GM18873 (cell line): Measurements from ENCODE around the gene EPC2.
"Not testable (repeated sequence)": the region's sequence is repeated elsewhere in the genome, so short reads cannot be mapped to it uniquely, and the experiment has no call there.

ENCODE experiments used
- ATAC-seq: cut with Tn5 transposase; IDR thresholded peaks from one replicate; pipeline ENCODE4 v1.9.1; 2021; ENCODE audit warnings: mild to moderate bottlenecking, moderate library complexity, moderate number of reproducible peaks; ENCODE audit not compliant: unreplicated experiment, low FRiP score

EPC2 gene

DNA sequence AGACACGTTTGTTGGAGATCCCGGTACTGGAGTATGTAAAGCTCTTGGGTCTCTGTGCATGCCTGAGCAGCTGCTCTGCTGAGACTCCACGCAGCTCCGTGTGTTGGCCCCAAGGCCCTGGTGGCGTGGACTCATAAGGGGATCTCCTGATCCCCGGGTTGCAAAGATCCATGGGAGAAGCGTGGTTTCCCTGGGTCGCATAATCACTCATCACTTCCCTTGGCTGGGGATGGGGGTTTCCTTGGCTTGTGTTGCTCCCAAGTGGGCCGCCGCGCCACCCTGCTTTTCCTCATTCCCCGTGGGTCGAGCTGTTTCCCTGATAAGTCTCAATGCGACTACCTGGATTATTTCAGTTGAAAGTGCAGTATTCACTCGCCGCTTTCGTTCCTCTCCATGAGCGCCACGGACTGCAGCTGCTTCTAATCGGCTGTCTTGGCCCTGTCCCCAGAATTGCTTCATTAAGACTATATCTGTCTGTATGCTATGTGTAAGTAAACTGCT is 76.0 kb downstream of the EPC2 start:
- no peak for ATAC-seq

DNA sequence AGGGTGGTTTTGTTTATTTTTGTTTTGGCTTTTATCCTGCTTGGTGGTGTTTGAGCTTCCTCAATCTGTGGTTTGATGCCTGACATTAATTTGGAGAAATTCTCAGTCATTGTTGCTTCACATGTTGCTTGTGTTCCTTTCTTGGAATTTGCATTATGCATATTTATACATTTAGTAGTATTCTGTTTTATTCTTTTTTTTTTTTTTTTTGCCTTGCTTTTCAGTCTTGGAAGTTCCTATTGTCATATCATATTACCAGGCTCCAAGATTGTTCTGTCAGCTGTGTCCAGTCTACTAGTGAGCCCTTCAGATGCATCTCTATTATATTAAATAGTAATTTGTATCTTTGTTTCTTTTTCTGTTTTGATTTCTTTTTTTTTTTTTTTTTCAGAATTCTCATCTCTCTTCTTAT is 77.0 kb downstream of the EPC2 start:
- no peak for ATAC-seq

DNA sequence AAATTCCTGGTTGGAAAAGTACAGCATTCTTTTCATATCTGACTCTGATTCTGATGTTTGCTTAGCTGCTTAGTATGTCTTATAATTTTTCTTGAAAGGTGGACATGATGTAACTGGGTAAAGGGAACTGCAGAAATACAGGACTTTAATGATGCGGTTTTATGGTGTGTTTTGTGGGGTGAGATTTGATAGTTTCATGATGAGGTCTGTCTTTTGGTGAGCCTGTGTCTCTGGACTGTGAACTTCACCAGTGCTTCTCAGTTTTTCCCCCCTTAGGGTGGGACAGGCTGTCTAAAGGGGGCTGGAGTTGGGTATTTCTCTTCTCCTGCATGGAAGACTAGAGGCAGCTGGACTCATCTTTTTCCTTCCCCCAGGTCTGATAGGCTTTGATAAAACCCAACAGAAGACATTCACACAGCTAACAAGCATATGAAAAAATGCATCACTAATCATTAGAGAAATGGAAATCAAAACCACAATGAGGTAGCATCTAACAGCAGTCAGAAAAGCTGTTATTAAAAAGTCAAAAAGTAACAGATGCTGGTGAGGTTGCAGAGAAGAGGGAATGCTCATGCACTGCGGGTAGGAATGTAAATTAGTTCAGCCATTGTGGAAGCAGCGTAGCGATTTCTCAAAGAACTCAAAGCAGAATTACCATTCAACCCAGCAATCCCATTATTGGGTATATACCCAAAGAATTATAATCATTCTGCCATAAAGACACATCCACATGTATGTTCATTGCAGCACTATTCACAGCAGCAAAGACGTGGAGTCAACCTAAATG is 77.6 kb downstream of the EPC2 start:
- no peak for ATAC-seq

DNA sequence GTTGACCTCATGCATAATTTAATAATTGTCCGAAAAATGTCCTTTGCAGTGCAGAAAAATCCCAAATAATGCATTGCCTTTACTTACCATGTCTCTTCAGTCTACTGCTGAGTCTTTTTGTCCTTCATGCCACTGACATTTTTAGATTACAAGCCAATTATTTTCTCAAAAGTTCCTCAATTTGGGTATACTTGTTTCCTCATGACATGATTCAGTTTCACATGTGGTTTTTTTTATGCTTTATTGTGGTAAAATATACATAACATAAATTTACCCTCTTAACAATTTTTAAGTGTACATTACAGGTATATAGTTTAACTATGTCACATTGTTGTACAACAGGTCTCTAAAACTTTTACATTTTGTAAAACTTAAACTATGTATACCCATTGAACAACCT is 81.0 kb downstream of the EPC2 start:
- no peak for ATAC-seq

DNA sequence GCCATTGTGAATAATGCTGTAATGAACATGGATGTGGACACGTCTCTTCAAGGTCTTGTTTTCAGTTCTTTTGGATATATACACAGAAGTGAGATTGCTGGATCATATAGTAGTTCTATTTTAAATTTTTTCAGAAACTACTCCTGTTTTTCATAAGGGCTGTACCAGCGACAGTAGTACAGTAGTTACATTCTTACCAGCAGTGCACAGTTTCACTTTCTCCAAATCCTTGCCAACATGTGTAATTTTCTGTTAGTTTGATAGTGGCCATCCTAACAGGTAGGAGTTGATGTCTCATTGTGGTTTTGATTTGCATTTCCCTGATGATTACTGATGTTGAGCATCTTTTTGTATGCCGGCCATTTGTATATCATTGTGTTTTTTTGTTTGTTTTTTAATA is 81.7 kb downstream of the EPC2 start:
- ATAC-seq: no peak

DNA sequence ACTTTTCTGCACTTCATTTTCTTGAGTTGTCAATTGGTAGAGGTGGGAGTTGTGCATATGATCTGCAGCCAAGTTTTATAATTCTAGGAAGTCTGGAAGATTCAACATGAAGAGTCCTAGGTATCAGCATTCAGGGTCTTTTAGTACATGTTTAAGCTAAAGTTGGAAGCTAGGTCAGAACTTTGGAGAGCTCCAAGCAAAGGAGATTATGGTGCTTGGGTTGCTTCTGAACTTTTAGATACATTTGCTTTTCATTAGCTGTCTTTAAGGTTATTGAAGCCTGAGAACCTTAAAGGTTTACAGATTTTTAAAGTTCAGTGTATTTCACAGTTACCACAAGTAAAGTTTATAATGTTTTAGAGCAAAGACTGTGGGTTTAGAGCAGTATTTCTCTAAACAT is 85.5 kb downstream of the EPC2 start:
- no peak for ATAC-seq

DNA sequence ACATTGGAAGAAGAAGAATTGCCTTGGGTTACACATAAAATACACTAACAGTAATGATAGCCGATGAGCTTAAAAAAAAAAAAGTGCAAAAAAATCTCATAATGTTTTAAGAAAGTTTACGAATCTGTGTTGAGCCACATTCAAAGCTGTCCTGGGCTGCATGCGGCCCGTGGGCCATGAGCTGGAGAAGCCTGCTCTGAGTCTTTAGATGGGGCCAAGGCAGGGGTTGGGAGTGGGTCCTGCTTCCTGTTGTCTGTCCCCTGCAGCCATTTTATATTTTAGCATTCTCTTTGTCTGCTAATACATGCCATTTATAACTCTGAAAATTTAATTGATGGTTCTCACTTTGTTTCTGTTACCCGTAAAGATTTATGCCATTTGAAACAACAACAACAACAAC is 93.2 kb downstream of the EPC2 start:
- ATAC-seq: no peak

DNA sequence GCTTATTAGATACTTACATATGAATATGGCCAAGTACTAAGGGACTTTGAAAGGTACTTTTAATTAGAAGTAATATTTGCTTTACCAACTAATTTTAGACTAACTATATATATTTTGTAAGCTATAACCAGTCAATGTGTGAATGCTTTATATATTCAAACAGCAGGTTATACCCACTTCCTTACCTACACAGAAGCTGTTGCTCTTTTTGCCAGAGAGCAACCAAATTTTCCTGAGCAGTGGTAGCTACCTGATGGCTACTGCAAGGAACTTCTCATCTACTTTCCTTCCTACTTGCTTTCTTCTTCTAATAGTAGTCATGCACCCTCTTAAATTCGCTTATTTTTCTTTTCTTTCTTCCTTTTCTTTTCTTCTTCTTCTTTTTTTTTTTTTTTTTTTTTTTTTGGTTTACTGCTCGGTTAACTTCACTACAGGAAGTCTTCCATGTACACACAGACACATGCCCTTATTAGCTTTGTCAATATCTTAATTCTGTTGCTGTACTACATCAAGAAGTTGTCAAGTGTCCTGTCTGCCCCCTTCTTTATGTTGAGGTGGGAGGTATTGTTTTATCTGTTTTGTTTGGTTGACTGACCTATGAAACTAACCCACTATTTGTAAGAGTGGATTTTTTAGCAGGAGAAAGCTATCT is 95.0 kb downstream of the EPC2 start:
- no peak for ATAC-seq

DNA sequence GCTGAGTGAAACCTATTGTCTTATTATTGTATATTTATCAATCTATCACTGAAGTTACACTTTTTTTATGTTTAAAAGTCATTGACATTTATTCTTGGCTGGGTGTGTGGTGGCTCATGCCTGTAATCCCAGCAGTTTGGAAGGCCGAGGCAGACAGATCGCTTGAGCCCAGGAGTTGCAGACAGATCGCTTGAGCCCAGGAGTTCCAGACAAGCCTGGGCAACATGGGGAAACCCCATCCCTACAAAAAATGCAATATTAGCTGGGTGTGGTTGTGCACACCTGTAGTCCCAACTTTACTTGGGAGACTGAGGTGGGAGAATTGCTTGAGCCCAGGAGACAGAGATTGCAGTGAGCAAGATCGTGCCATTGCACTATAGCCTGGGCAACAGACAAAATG is 97.8 kb downstream of the EPC2 start:
- ATAC-seq: no peak

DNA sequence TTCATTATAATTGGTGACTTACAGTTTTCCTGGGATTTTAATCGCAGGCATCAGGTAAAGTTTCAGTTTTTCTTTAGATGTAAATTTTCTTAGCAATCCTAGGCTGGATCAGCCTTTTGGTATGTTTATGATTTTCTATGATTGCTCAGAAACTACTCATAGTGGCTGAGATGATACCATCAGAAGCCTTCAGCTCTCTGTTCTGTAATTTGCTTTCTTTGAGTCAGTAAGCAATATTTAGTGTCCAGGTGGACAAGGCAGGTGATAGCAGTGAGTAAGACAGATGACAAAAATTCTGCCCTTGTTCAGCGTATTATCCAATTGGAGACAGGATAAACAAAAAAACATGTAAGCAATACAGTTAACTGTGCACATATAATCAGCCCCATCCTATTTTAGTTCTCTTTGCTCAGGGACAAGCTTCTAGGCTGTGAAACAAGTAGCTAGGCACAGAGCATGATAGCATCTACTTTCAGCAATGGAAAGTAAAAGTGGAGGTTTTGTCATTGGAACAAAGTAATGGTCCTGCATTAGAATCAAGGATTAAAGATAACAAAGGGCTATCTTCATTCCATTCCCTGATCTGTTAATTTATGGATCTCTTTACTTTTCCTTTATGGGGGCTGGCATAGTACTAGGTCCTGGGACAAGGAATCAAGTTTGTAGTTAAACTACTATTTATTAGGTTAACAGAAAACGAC is 100.8 kb downstream of the EPC2 start:
- no peak for ATAC-seq

DNA sequence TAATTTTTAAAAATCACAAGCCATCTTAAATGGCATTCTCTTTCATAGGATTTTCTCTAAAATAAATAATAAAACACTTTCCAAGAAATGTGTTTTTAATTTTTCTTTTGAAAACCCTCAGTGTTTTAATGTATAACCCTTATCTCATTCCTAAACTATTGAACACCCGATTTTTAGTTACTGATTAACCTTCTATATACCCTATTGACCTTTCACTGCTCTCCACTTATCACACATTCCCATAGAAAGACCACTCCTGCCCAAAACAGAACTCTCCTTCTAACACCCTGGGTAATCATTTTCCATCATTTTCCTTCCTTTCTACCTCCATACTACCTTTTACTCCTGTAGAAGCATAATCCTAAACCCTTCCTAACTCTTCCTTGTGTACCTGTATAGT is 102.4 kb downstream of the EPC2 start:
- no peak for ATAC-seq

DNA sequence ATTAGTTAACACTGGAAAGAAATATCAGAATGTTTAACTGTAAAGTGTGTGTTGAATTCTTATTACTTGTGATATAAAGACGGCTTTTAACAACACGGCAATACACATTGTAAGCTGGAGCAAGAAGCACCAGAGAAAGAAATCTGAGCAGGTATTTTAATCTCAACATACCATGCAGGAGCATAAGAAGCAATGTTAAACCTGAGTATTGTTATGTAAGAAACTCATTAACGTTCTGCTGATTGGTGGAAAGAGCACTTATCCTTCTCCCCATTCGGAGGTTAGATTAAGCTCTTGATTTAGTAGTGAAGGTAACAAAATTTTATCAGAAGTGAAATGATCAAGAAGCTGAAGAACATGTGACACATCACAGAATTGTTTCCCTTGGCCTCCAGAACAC is 107.4 kb downstream of the EPC2 start:
- ATAC-seq: no peak

DNA sequence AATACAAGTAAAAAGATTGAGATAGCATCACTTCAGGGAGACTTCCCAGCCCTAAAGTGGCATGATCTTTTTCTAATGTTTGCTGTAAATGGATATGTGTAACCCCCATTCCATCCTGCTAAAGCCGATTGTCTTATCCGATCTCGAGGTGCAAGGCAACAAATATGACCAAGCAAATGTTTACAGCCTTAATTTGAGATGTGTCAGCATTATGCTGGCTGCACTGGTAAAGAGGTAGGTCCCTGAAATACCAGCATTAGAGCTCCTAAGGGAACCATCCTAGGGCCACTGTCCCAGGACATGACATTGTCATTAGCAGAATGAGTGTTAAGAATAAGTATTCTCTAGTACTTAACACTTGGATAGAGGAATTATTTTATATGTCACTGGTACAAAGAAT is 108.4 kb downstream of the EPC2 start:
- no peak for ATAC-seq

DNA sequence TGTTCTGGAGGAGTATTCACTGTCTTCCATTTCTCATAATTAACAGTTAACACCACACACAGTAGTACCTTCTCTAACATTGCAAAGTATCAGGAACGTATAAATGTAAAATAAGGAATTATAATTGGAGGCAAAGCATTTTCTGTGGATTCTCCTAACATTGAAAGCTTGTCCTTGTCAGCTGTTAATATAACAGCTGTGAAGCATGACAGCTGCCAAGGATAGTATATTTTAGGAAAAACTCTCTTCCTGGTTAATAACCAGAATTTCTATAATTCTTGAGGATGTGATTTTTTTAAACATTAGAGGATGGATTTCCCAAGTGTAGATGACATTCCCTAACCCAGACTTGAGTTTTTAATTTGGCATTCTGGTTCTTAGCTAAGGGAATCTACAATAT is 110.3 kb downstream of the EPC2 start:
- no peak for ATAC-seq

DNA sequence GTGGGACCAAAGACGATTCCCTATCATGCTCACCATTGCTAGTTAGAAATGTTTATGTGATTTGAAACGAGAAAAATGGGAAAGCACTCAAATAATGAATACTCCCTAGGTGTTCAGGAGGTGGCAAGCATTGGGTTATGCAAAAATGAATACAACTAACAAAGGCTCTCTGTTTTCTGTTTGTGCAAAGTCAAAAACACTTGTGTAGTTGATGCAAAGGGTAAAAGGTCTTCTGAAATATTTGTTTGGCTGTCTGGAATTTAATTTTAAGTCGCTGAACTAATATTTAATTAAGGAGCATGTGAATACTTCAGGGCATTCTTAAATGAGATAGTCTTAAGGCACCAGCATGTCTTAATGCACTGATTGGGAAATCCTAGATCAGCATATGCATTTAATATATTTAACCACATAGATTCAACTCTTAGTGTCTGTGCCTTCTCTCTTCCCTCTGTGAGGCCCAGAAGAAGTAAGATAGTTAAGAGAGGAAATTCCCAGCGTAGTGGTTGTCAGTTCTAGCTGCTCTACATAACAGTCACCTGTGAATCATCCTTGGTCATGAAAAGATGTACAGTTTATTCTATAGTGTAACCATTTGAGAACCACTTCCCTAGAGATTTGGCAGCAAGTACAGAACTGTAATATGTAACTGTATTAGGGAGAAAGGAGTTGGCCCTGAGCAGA is 111.9 kb downstream of the EPC2 start:
- ATAC-seq: no peak

DNA sequence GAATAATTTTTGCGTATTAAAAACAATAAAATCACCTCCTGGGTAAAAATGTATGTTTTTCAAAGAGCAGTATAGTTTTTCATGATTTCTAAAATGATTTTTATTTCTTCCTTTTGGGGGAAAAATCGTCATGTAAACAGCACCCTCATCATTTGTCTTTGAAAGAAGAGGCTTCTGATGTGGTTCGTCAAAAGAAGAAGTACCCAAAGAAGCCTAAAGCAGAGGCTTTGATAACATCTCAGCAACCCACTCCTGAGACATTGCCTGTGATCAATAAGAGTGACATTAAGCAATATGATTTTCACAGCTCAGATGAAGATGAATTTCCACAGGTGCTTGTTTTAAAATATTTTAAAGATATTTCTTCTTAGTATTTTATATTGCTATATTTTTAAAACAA is 120.3 kb downstream of the EPC2 start:
- no peak for ATAC-seq

DNA sequence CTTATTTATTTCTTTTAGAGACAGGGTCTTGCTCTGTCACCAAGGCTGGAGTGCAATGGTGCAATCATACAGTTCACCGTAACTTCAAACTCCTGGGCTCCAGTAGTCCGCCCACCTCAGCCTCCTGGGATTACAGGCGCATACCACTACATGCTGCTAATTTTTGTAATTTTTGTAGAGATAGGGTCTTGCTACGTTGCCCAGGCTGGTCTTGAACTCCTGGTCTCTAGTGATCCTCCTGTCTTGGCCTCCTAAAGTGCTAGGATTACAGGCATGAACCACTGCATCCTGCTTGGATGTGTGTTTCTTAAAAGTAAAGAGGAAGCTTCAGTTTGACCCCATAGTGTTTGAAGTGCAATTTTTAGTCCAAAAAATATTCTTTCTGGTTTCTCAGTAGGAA is 125.5 kb downstream of the EPC2 start:
- ATAC-seq: no peak

DNA sequence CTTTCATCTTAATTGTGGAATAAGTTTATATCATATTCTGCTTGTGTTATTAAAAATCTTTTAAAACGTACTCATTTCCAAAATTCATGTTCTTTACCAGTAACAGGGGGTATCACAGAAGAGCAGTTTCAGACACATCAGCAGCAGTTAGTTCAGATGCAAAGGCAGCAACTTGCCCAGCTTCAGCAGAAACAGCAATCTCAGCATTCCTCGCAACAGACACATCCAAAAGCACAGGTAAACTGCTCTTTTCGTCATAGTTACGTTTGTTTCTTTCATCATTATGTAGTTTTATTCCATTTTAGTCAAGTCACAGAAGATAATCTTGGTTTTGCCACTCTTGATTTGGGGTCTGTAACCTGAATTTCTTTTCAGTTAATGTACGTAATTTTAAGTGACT is 137.0 kb downstream of the EPC2 start:
- ATAC-seq: no peak

DNA sequence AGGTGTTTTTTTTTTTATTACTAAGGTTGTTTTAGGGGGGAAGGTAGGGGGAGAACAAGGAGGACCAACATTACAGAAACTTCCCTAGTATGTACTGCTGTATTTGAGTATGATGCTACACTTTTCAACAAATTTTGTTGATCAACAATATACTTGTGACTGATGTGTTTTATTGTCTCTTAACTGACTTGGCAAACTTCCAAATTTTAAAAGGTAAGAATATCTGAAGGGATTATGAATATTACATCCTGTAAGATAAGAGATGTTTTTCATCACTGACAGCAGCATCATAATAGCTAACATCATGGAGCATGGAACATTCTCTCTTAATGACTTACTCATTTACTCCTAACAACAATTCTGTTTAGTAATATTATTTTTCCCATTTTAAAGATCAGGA is 144.5 kb downstream of the EPC2 start:
- no peak for ATAC-seq

DNA sequence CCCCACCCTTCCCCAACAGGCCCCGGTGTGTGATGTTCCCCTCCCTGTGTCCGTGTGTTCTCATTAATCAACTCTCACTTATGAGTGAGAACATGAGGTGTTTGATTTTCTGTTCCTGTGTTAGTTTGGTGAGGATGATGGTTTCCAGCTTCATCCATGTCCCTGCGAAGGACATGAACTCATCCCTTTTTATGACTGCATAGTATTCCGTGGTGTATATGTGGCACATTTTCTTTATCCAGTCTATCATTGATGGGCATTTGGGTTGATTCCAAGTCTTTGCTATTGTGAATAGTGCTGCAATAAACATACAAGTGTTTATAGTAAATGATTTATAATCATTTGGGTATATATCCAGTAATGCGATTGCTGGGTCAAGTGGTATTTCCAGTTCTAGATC is 145.6 kb downstream of the EPC2 start:
- ATAC-seq: not testable (repeated sequence)

DNA sequence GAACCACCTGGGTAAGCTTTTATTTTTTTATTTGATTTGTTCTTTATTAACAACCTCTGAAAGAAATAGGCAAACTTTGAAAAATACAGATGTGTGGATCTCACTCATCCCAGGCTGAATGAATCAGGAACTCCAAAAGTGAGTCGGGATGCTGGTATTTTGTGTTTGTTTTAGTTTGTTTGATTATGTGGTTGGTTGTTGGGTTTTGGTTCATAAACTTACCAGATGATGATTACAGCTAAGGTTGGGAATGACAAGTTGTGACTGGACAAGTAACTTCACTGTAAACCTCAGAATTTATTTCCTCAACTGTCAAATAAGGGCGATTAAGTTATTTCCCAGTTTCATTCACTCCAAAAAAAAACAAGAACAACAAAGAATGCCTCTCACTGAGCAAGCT is 150.0 kb downstream of the EPC2 start:
- ATAC-seq: no peak
